ENCODE measurements around the gene MIOS. TPM values are rescaled to one million over a fixed set of nuclear protein-coding genes. Genes with fewer than 3 reads are reported as not detected.

MIOS gene
- polyA plus RNA-seq, 3 donors: 18.3 to 32.6 (median 20.2) TPM

GRCh38 chr7:7539152-7539551, 27.5 kb upstream of the MIOS start:
- H3K36me3 Mint-ChIP-seq: no peaks in the 10 kb centered on the region
- Histone ChIP-seq H3K4me3 (replicated peaks in 1 of 3; ENCODE audit: low read depth in 2 of 3, low read length in 3 of 3) (no peak overlapping the region), H3K9ac (ENCODE audit: insufficient read depth, low read length, poor library complexity, severe bottlenecking) (no peak overlapping the region), H4K20me1 (ENCODE audit: insufficient read depth, low read length) (no peaks in the 10 kb centered on the region), H3K36me3 (replicated peaks in 1 of 2; ENCODE audit: control insufficient read depth in 1 of 2, insufficient read depth in 2 of 2, low read length in 2 of 2) (no peaks in the 10 kb centered on the region), H2AFZ (ENCODE audit: insufficient read depth, low read depth, low read length, poor library complexity, severe bottlenecking) (no peak overlapping the region), H3K79me2 (ENCODE audit: insufficient read depth, low read length) (no peaks in the 10 kb centered on the region), H3K4me1 (ENCODE audit: control insufficient read depth in 1 of 2, insufficient read depth in 2 of 2, low read length in 2 of 2) (no peaks in the 10 kb centered on the region), H3K9me3 (replicated peaks in 1 of 2; ENCODE audit: control insufficient read depth in 1 of 2, insufficient read depth in 1 of 2, low read length in 2 of 2) (no peaks in the 10 kb centered on the region), H3K4me2 (replicated peaks; ENCODE audit: extremely low read depth, low read length, poor library complexity, severe bottlenecking) (no peak overlapping the region), H3K27ac (ENCODE audit: low read depth in 1 of 2, low read length in 2 of 2) (no peak overlapping the region), H3K27me3 (ENCODE audit: control insufficient read depth in 2 of 2, insufficient read depth in 2 of 2, low read length in 2 of 2) (no peaks in the 10 kb centered on the region)
- WGBS (ENCODE audit: insufficient coverage): 92% methylated on average over 2 of the region's 4 CpGs
- no peaks in the 10 kb centered on the region for H3K9me3 Mint-ChIP-seq
- intact Hi-C loops (cut with micrococcal nuclease): no loop called here
- H3K27ac Mint-ChIP-seq: peak overlapping the region in 1 of 7 donors; percentile 33
- no peak for TF ChIP-seq CTCF (IDR thresholded peaks at IDR 0.05)
- H3K4me3 Mint-ChIP-seq: no peak overlapping the region
- peaks cover 0 to 3% (median 0%) of the 10 kb centered on the region in 3 donors for H3K27me3 Mint-ChIP-seq (ENCODE audit: low read depth in 3 of 3)
- H3K4me1 Mint-ChIP-seq: peaks cover 2% of the 10 kb centered on the region
- DNase-seq: no peak

GRCh38 chr7:7539711-7540110, 27.0 kb upstream of the MIOS start:
- H3K27me3 Mint-ChIP-seq (ENCODE audit: low read depth in 3 of 3): peaks cover 0 to 2% (median 0%) of the 10 kb centered on the region in 3 donors
- H3K4me1 Mint-ChIP-seq: peaks cover 2% of the 10 kb centered on the region
- no peaks in the 10 kb centered on the region for H3K79me2 ChIP-seq (ENCODE audit: insufficient read depth, low read length)
- no peaks in the 10 kb centered on the region for H4K20me1 ChIP-seq (ENCODE audit: insufficient read depth, low read length)
- H3K4me3 ChIP-seq (replicated peaks in 1 of 3; ENCODE audit: low read depth in 2 of 3, low read length in 3 of 3): no peak overlapping the region
- H3K27me3 ChIP-seq (ENCODE audit: control insufficient read depth in 2 of 2, insufficient read depth in 2 of 2, low read length in 2 of 2): no peaks in the 10 kb centered on the region
- H3K9ac ChIP-seq (ENCODE audit: insufficient read depth, low read length, poor library complexity, severe bottlenecking): no peak overlapping the region
- H3K4me2 ChIP-seq (replicated peaks; ENCODE audit: extremely low read depth, low read length, poor library complexity, severe bottlenecking): no peak overlapping the region
- H3K9me3 ChIP-seq (replicated peaks in 1 of 2; ENCODE audit: control insufficient read depth in 1 of 2, insufficient read depth in 1 of 2, low read length in 2 of 2): no peaks in the 10 kb centered on the region
- no peaks in the 10 kb centered on the region for H3K9me3 Mint-ChIP-seq
- H2AFZ ChIP-seq (ENCODE audit: insufficient read depth, low read depth, low read length, poor library complexity, severe bottlenecking): no peak overlapping the region
- H3K27ac ChIP-seq (ENCODE audit: low read depth in 1 of 2, low read length in 2 of 2): no peak overlapping the region
- 96% methylated on average over 3 of the region's 4 CpGs for whole genome bisulfite sequencing (ENCODE audit: insufficient coverage)
- TF ChIP-seq CTCF (IDR thresholded peaks at IDR 0.05): no peak
- no peak overlapping the region for H3K4me3 Mint-ChIP-seq
- no peak overlapping the region for H3K27ac Mint-ChIP-seq
- no peaks in the 10 kb centered on the region for H3K36me3 ChIP-seq (replicated peaks in 1 of 2; ENCODE audit: control insufficient read depth in 1 of 2, insufficient read depth in 2 of 2, low read length in 2 of 2)
- no peaks in the 10 kb centered on the region for H3K4me1 ChIP-seq (ENCODE audit: control insufficient read depth in 1 of 2, insufficient read depth in 2 of 2, low read length in 2 of 2)
- no peaks in the 10 kb centered on the region for H3K36me3 Mint-ChIP-seq
- intact Hi-C loops (cut with micrococcal nuclease): loop anchor here (2.0 to 5.0 kb wide), 3 partner anchors 437 to 572 kb away; no protein-coding TSS in a partner anchor
- no peak for DNase-seq
